ENCODE measurements around the gene SEM1. TPM values are rescaled to one million over a fixed set of nuclear protein-coding genes. Genes with fewer than 3 reads are reported as not detected.
A peak's percentile ranks its signal among the peaks of the same experiment; 100 is the strongest.

Gene SEM1
- total RNA-seq, 1 experiment from 2014 or later: 131 TPM

DNA sequence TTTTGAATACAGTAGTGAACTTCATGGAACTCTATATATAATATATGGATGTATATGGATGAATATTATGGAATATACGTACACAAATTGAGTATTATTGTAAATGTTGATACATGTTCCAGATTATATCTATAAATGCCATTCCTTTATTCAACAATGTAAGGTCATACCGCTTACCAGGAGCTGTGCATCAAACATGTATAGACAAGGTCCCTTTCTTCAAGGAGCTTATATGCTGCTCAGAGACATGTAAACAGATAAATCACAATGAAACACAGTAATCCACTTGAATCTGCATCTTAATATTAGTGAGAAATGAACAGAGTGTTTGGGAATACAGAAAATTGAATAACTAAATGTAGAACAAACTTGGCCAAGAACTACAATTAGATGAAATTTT is 898 bp upstream of the SEM1 start:
- H3K27me3 ChIP-seq (ENCODE audit: insufficient read depth, low read depth): no peaks in the 10 kb centered on the region
- H3K9me3 ChIP-seq (ENCODE audit: insufficient read depth, low read depth): peaks cover 9% of the 10 kb centered on the region; the same call in 1 of the 2 replicates
- ChIA-PET POLR2A (ENCODE audit: unreplicated experiment) (no interaction called here), CTCF (no interaction called here)
- 0 out of 2 replicates have a peak, but pooled peaks cover 9% of the 10 kb centered on the region for H3K36me3 ChIP-seq (ENCODE audit: low read depth)
- peak overlapping the region; percentile 92; the same call in 1 of the 2 replicates for H2AFZ ChIP-seq
- H3K27ac ChIP-seq: no peak overlapping the region
- H4K20me1 ChIP-seq (ENCODE audit: insufficient read depth): peaks cover 9% of the 10 kb centered on the region
- peak overlapping the region; percentile 77; the same call in 1 of the 2 replicates for H3K4me3 ChIP-seq
- H3K79me2 ChIP-seq (ENCODE audit: low read depth): peaks cover 39% of the 10 kb centered on the region
- DNase-seq: no peak
- H3K9me2 ChIP-seq (ENCODE audit: insufficient read depth): no peaks in the 10 kb centered on the region
- no peaks in the 10 kb centered on the region for H3F3A ChIP-seq (ENCODE audit: insufficient read depth, low read depth)
- intact Hi-C loops (cut with micrococcal nuclease; ENCODE audit: unreplicated experiment): no loop called here
- no peak for TF ChIP-seq EZH2 (IDR thresholded peaks at IDR 0.05; ENCODE audit: low read depth)
- TF ChIP-seq, protein P1, sequence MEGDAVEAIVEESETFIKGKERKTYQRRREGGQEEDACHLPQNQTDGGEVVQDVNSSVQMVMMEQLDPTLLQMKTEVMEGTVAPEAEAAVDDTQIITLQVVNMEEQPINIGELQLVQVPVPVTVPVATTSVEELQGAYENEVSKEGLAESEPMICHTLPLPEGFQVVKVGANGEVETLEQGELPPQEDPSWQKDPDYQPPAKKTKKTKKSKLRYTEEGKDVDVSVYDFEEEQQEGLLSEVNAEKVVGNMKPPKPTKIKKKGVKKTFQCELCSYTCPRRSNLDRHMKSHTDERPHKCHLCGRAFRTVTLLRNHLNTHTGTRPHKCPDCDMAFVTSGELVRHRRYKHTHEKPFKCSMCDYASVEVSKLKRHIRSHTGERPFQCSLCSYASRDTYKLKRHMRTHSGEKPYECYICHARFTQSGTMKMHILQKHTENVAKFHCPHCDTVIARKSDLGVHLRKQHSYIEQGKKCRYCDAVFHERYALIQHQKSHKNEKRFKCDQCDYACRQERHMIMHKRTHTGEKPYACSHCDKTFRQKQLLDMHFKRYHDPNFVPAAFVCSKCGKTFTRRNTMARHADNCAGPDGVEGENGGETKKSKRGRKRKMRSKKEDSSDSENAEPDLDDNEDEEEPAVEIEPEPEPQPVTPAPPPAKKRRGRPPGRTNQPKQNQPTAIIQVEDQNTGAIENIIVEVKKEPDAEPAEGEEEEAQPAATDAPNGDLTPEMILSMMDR (conservative IDR thresholded peaks at IDR 0.05): no peak
- H3K4me2 ChIP-seq: peak overlapping the region; percentile 87
- no TSS peak for BruUV-seq (replicated peaks)
- peaks cover 20% of the 10 kb centered on the region for H3K4me1 ChIP-seq (replicated peaks; ENCODE audit: insufficient read depth)

DNA sequence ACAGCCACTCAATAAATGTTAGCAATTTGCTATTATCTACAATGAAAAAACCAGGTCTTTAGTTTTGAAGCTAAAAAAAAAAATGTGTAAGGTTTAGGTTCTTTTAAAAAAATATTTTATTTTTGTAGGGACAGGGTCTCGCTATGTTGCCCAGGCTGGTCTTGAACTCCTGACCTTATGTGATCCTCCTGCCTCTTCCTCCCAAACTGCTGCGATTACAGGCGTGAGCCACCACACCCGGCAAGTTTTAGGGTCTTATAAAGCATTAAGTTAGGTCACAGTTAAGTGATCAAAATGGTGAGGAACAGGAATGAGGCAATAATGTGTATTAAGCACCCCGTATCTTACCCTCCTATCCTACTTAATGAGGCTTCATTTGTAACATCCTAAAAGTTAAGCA is 774 bp downstream of the SEM1 start:
- H3K79me2 ChIP-seq (ENCODE audit: low read depth): peaks cover 56% of the 10 kb centered on the region
- peaks cover 15% of the 10 kb centered on the region; the same call in 1 of the 2 replicates for H3K36me3 ChIP-seq (ENCODE audit: low read depth)
- peaks cover 12% of the 10 kb centered on the region for H4K20me1 ChIP-seq (ENCODE audit: insufficient read depth)
- no peaks in the 10 kb centered on the region for H3K9me2 ChIP-seq (ENCODE audit: insufficient read depth)
- intact Hi-C loops (cut with micrococcal nuclease; ENCODE audit: unreplicated experiment): loop anchor here (2.0 to 10.0 kb wide), 3 partner anchors 162 to 624 kb away; partner anchors contain the start of gene SLC25A13
- CTCF ChIA-PET: no interaction called here
- H3K4me2 ChIP-seq: peak overlapping the region; percentile 87
- no peak for TF ChIP-seq EZH2 (IDR thresholded peaks at IDR 0.05; ENCODE audit: low read depth)
- TF ChIP-seq, protein P1 (conservative IDR thresholded peaks at IDR 0.05): no peak
- no TSS peak for BruUV-seq (replicated peaks)
- peak overlapping the region; percentile 77 for H3K4me3 ChIP-seq
- H2AFZ ChIP-seq: peak overlapping the region; percentile 92
- DNase-seq: no peak
- H3K27ac ChIP-seq: peak overlapping the region; percentile 83
- POLR2A ChIA-PET (ENCODE audit: unreplicated experiment): interaction anchor here (0.6 to 0.7 kb wide), 2 partner anchors 21 to 161 kb away, joined by 3 to 4 read pairs; no protein-coding TSS in a partner anchor
- peaks cover 20% of the 10 kb centered on the region for H3K4me1 ChIP-seq (replicated peaks; ENCODE audit: insufficient read depth)
- H3K27me3 ChIP-seq (ENCODE audit: insufficient read depth, low read depth): no peaks in the 10 kb centered on the region
- H3F3A ChIP-seq (ENCODE audit: insufficient read depth, low read depth): no peaks in the 10 kb centered on the region
- peaks cover 9% of the 10 kb centered on the region; the same call in 1 of the 2 replicates for H3K9me3 ChIP-seq (ENCODE audit: insufficient read depth, low read depth)

DNA sequence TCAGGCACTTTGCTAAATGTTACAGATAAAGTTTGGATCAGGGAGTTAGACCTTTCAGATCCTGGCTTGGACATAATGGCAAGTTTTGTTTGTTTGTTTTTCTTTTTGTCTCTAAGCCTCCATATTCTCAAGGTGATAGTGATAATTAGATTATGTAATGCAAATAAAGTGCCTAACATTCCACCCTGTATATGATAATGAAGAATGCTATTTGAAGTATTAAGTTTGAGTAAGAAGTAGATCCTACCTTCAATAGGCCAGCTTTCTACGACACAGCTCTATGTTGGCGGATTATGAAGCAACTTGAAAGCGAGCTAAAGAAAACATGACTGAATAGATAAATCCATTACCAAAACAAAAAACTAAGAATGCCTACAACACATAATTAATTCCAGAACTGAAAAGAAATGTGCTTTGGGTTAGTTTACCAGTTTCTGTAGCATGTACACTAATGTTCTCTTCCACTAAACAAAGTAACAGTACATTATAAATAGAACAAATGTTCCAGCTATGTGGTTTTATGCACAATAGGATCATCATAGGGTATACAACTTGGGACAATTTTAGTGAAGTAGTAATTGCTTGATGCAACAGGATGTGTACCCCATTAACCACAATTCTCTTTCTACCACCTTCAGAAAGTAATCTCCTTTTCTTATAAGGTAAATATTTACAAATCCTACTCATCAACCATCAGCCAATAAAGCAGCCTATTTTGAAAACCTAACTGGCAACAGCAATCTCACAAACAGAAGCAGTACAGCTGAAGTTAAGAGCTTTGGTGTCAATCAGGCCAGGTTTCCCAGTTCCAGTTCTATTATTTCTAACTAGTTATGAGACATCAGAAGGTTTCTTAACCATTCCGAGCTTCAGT is 1.5 kb downstream of the SEM1 start:
- peaks cover 16% of the 10 kb centered on the region; the same call in 1 of the 2 replicates for H3K36me3 ChIP-seq (ENCODE audit: low read depth)
- no peak for TF ChIP-seq EZH2 (IDR thresholded peaks at IDR 0.05; ENCODE audit: low read depth)
- TF ChIP-seq, protein P1 (conservative IDR thresholded peaks at IDR 0.05): no peak
- BruUV-seq (replicated peaks): no TSS peak
- H3K79me2 ChIP-seq (ENCODE audit: low read depth): peaks cover 62% of the 10 kb centered on the region
- no peaks in the 10 kb centered on the region for H3K9me2 ChIP-seq (ENCODE audit: insufficient read depth)
- H3K27ac ChIP-seq: no peak overlapping the region; the same call in 1 of the 2 replicates
- ChIA-PET CTCF (no interaction called here), POLR2A (ENCODE audit: unreplicated experiment) (no interaction called here)
- no peaks in the 10 kb centered on the region for H3F3A ChIP-seq (ENCODE audit: insufficient read depth, low read depth)
- H3K9me3 ChIP-seq (ENCODE audit: insufficient read depth, low read depth): peaks cover 8% of the 10 kb centered on the region; the same call in 1 of the 2 replicates
- peaks cover 20% of the 10 kb centered on the region for H3K4me1 ChIP-seq (replicated peaks; ENCODE audit: insufficient read depth)
- no peak overlapping the region for H2AFZ ChIP-seq
- H3K4me2 ChIP-seq: peak overlapping the region; percentile 87
- peak overlapping the region; percentile 77 for H3K4me3 ChIP-seq
- no peaks in the 10 kb centered on the region for H3K27me3 ChIP-seq (ENCODE audit: insufficient read depth, low read depth)
- DNase-seq: peak in 1 of 2 experiments; percentile 54
- intact Hi-C loops (cut with micrococcal nuclease; ENCODE audit: unreplicated experiment): loop anchor here (2.0 to 10.0 kb wide), 3 partner anchors 161 to 623 kb away; partner anchors contain the start of gene SLC25A13
- H4K20me1 ChIP-seq (ENCODE audit: insufficient read depth): peaks cover 12% of the 10 kb centered on the region
